Adrenal gland (tissue), 12 donors: ENCODE measurements around the gene CEP128. TPM values are rescaled to one million over a fixed set of nuclear protein-coding genes. Genes with fewer than 3 reads are reported as not detected.

Source experiments
- DNase-seq, 7 donors: peaks; one replicate each; pipeline ENCODE4 v3.0.0-alpha.2; 2019 to 2020
- H3K27ac ChIP-seq, 5 donors: fragments of 200-600 bp; sonication (generic) in 4 of 5; 1 replicate in 3 of 5; 2 replicates in 2 of 5; pipeline versions ENCODE4 v1.5.1 to v1.8.0; 2016 to 2020; ENCODE audit warnings: mild to moderate bottlenecking in 1 of 5
- H3K27me3 ChIP-seq: fragments of 200-600 bp; 2 replicates; pipeline ENCODE4 v1.8.0; 2021
- H3K36me3 ChIP-seq, 2 donors: fragments of 200-600 bp; replicated peaks in 1 of 2; 1 replicate in 1 of 2; 2 replicates in 1 of 2; pipeline versions ENCODE4 v1.5.1 to v1.8.0; 2018 to 2022
- H3K4me1 ChIP-seq, 2 donors: fragments of 200-600 bp; replicated peaks in 1 of 2; 1 replicate in 1 of 2; 2 replicates in 1 of 2; pipeline versions ENCODE4 v1.5.1 to v1.8.0; 2018 to 2021
- H3K4me3 ChIP-seq, 4 donors: fragments of 200-600 bp; sonication (generic) in 3 of 4; one replicate each; pipeline ENCODE4 v1.5.1; 2016 to 2018
- H3K9me3 ChIP-seq, 3 donors: fragments of 200-600 bp; sonication (generic) in 1 of 3; replicated peaks in 1 of 3; 1 replicate in 2 of 3; 2 replicates in 1 of 3; pipeline versions ENCODE4 v1.5.1 to v1.8.0; 2016 to 2021
- POLR2A ChIP-seq, 2 donors: fragments of 450-650 bp; IDR thresholded peaks; one replicate each; pipeline ENCODE4 v1.6.1; 2017; ENCODE audit warnings: antibody characterized with exemption in 2 of 2, mild to moderate bottlenecking in 2 of 2, moderate library complexity in 1 of 2
- whole genome bisulfite sequencing, 4 donors: extraction: QIAGEN DNeasy Blood & Tissue Kit in 2 of 4; methylation state at CpG; one replicate each; pipeline versions ENCODE4 v1.1.5 to v1.1.7; 2013 to 2017; 5-methylcytosine and 5-hydroxymethylcytosine counted together
- intact Hi-C, 2 donors: fragments of 100-400 bp; cut with DNase I; formaldehyde crosslinking; loops; one replicate each; pipeline versions ENCODE4 v1.14.1 to v1.15.0; 2022 to 2023
- polyA plus RNA-seq, 3 donors: library from polyadenylated mRNA; stranded (reverse); fragments of 200-250 nt in 2 of 3; fragments of 350-450 nt in 1 of 3; fragmentation: Illumina TruSeq in 1 of 3; extraction: RNeasy Lipid Tissue Mini Kit (QIAGEN cat#74804) in 1 of 3; gene quantifications; one replicate each; pipeline ENCODE4 v1.2.3, GENCODE V29; 2013 to 2014
- total RNA-seq, 9 donors: library from RNA; depleted of rRNA in 4 of 9; stranded (reverse); fragments of >200 nt in 4 of 9; fragments of 120-200 nt in 1 of 9; fragmentation: NEBNext Ultra II Directional in 1 of 9; extraction: Animal tissue kit (Norgen Biotek cat#: 25700) in 1 of 9; gene quantifications; one replicate each; pipeline versions ENCODE4 v1.1.0 to v1.2.4, GENCODE V29; 2013 to 2023
- TF ChIP-seq, protein P1 (sequence below), 6 experiments: fragments of 450-650 bp in 4 of 6; fragments of 200-600 bp in 2 of 6; sonication (generic) in 1 of 6; IDR thresholded peaks; 1 replicate in 5 of 6; 2 replicates in 1 of 6; pipeline versions ENCODE4 v1.5.1 to v1.8.0; 2016 to 2021; ENCODE audit warnings: antibody characterized with exemption in 6 of 6, mild to moderate bottlenecking in 2 of 6, moderate library complexity in 1 of 6
- donor health status: healthy with polysubstance abuse.
- donor health status: Bipolar disorder and iron deficiency.
- donor health status: DM: yes; HTN: yes; CAD: no.
- donor health status: DM: no; HTN: no; CAD: no.
- donor health status: DM: no; HTN: no; CAD: no.
- donor health status: DM: yes; HTN: yes; CAD: no.

CEP128 gene
- total and polyA plus RNA-seq, 12 donors, result 1.1 to 5.2 (median 3.1) TPM

DNA sequence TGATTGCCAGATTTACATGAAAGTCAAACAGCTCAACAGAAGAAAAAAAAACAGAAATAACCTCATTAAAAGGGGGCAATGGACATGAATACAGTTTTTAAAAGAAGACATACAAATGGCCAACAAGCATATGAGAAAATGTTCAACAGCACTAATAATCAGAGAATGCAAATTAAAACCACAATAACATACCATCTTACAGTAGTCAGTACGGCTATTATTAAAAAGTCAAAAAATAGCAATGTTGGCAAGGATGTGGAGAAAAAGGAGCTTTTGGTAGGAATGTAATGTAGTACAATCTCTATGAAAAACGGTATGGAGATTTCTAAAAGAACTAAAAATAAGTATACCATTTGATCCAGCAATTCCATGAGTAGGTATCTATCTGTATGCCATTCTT is 272.1 kb downstream of the CEP128 start:
- intact Hi-C loops, result no loop called here

GRCh38 chr14:80664576-80664975 is 277.0 kb downstream of the CEP128 start:
- 95 to 96% (median 95%) methylated on average over 2 of the region's 2 CpGs for WGBS, 4 donors
- Histone ChIP-seq H3K9me3 (no peaks in the 10 kb centered on the region), H3K27ac (no peak overlapping the region), H3K4me3 (no peak overlapping the region), H3K4me1 (no peaks in the 10 kb centered on the region), H3K36me3 (no peaks in the 10 kb centered on the region), H3K27me3 (no peaks in the 10 kb centered on the region)
- TF ChIP-seq, protein P1, sequence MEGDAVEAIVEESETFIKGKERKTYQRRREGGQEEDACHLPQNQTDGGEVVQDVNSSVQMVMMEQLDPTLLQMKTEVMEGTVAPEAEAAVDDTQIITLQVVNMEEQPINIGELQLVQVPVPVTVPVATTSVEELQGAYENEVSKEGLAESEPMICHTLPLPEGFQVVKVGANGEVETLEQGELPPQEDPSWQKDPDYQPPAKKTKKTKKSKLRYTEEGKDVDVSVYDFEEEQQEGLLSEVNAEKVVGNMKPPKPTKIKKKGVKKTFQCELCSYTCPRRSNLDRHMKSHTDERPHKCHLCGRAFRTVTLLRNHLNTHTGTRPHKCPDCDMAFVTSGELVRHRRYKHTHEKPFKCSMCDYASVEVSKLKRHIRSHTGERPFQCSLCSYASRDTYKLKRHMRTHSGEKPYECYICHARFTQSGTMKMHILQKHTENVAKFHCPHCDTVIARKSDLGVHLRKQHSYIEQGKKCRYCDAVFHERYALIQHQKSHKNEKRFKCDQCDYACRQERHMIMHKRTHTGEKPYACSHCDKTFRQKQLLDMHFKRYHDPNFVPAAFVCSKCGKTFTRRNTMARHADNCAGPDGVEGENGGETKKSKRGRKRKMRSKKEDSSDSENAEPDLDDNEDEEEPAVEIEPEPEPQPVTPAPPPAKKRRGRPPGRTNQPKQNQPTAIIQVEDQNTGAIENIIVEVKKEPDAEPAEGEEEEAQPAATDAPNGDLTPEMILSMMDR (IDR thresholded peaks at IDR 0.05), result no peak
- TF ChIP-seq POLR2A (IDR thresholded peaks at IDR 0.05), result no peak
- intact Hi-C loops, result no loop called here
- DNase-seq, result no peak

More for the DNA sequence above, 272.1 kb downstream of the CEP128 start:
- no peak for DNase-seq
- TF ChIP-seq POLR2A (IDR thresholded peaks at IDR 0.05), result no peak
- TF ChIP-seq, protein P1 (IDR thresholded peaks at IDR 0.05), result no peak
- Histone ChIP-seq H3K4me3 (no peak overlapping the region), H3K4me1 (no peaks in the 10 kb centered on the region), H3K36me3 (no peaks in the 10 kb centered on the region), H3K27me3 (no peaks in the 10 kb centered on the region), H3K9me3 (no peaks in the 10 kb centered on the region), H3K27ac (no peak overlapping the region)
- WGBS, 4 donors, result 90 to 93% (median 92%) methylated on average over 2 of the region's 2 CpGs

GRCh38 chr14:80663541-80663940 is 278.0 kb downstream of the CEP128 start:
- no peak for DNase-seq
- WGBS, 4 donors, result 85 to 87% (median 85%) methylated on average over 2 of the region's 2 CpGs

DNA sequence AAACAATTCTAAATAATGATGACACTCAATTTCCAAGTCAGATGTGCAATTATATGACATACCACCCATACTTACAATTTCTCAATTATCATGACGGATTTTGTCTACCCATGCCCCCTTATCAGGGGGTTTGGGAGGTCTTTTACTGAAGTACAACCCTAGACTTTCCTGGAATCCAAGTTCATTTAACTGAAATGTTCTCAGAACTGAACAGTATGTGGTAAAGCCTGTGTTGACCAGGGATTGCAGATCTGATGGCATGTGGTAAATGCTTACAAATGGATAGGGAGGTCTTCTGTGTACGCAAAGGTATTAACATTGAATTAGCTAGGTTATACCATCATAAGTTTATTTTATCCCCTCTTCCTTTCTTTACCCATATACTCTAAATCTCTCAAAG is 281.8 kb downstream of the CEP128 start:
- intact Hi-C loops, result no loop called here
- TF ChIP-seq, protein P1 (IDR thresholded peaks at IDR 0.05), result no peak
- no peak for TF ChIP-seq POLR2A (IDR thresholded peaks at IDR 0.05)
- WGBS, 4 donors, result 76 to 100% (median 97%) methylated on average over 2 of the region's 2 CpGs
- Histone ChIP-seq H3K27ac (no peak overlapping the region), H3K4me1 (no peaks in the 10 kb centered on the region), H3K36me3 (no peaks in the 10 kb centered on the region), H3K27me3 (no peaks in the 10 kb centered on the region), H3K4me3 (no peak overlapping the region), H3K9me3 (no peaks in the 10 kb centered on the region)
- no peak for DNase-seq

More at GRCh38 chr14:80663541-80663940, 278.0 kb downstream of the CEP128 start:
- no peak for TF ChIP-seq POLR2A (IDR thresholded peaks at IDR 0.05)
- TF ChIP-seq, protein P1 (IDR thresholded peaks at IDR 0.05), result no peak
- H3K9me3 ChIP-seq, result no peaks in the 10 kb centered on the region
- H3K4me1 ChIP-seq, result no peaks in the 10 kb centered on the region
- H3K4me3 ChIP-seq, result no peak overlapping the region
- intact Hi-C loops, result no loop called here
- no peak overlapping the region for H3K27ac ChIP-seq
- no peaks in the 10 kb centered on the region for H3K27me3 ChIP-seq
- no peaks in the 10 kb centered on the region for H3K36me3 ChIP-seq
